ENCODE measurements around the gene CDKAL1. TPM values are rescaled to one million over a fixed set of nuclear protein-coding genes. Genes with fewer than 3 reads are reported as not detected.

CDKAL1 gene
- total and polyA plus RNA-seq, 10 of the 15 experiments (the other 5 are each of a cell fraction or from before 2014, with no cell fraction given), result 10.7 to 26.9 (median 17.3) TPM

DNA sequence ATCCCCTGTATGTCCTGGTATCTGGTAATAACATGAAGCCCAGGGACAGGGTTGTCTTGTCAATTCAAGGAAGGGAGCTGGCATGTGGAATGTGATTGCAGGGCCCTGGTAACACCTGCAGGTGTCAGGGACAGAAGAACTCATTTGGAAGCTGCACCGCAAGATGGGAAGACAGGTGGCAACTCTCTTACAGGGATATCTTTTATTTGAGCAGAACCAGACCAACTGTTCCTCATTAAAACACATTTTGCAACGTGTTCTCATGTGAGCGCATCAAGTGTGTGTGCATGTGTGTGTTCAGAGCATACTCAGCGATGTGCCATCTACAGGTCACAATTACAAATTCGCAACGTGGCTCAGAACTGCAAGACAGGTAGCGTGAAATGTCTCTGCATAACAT is 688.4 kb downstream of the CDKAL1 start:
- Histone ChIP-seq H2AFZ (ENCODE audit: control insufficient read depth, low read depth, low read length) (no peak overlapping the region), H3K36me3 (ENCODE audit: control insufficient read depth in 2 of 2, insufficient read depth in 2 of 2, low read length in 1 of 2) (peaks cover 0 to 3% of the 10 kb centered on the region in 2 experiments; a peak in 1 of 4 replicates), H3K4me2 (ENCODE audit: control insufficient read depth, insufficient read depth) (no peak overlapping the region), H3K27ac (ENCODE audit: control insufficient read depth, insufficient read depth) (no peak overlapping the region), H3K4me3 (no peak overlapping the region), H3K9me3 (replicated peaks; ENCODE audit: control insufficient read depth, insufficient read depth, low read length) (no peaks in the 10 kb centered on the region; the same call in 2 of the 3 replicates), H3K27me3 (replicated peaks in 1 of 2; ENCODE audit: control insufficient read depth in 2 of 2, insufficient read depth in 2 of 2, low read length in 1 of 2) (no peaks in the 10 kb centered on the region), H3K79me2 (ENCODE audit: control insufficient read depth, insufficient read depth, low read length) (no peaks in the 10 kb centered on the region), H4K20me1 (ENCODE audit: control insufficient read depth, insufficient read depth) (no peaks in the 10 kb centered on the region), H3K9ac (ENCODE audit: control insufficient read depth, insufficient read depth, low read length) (no peak overlapping the region), H3K4me1 (ENCODE audit: control insufficient read depth, insufficient read depth, low read length) (no peaks in the 10 kb centered on the region)
- ChIA-PET CTCF (no interaction called here), RAD21 (ENCODE audit: unreplicated experiment) (no interaction called here), SMC1A (ENCODE audit: uncharacterized antibody, unreplicated experiment) (interaction anchor here (2.4 kb wide), 1 partner anchor 9 kb away, joined by 5 read pairs; no protein-coding TSS in a partner anchor), POLR2A (no interaction called here)
- in situ Hi-C loops (cut with MboI) (no loop called here), intact Hi-C loops (cut with micrococcal nuclease; ENCODE audit: unreplicated experiment) (no loop called here)
- no peak for FAIRE-seq
- no peak for ATAC-seq
- DNase-seq (ENCODE audit: low read depth, low spot score), result no peak
- 77% methylated on average over 7 of the region's 7 CpGs for WGBS (ENCODE audit: insufficient coverage, insufficient replicate concordance, low lambda C conversion rate, missing lambda C conversion rate)
- no TSS peak for BruUV-seq (replicated peaks)
- no peak for TF ChIP-seq RAD21 (IDR thresholded peaks at IDR 0.05; ENCODE audit: insufficient read depth, low read depth, low read length)
- TF ChIP-seq CREM (IDR thresholded peaks at IDR 0.05; ENCODE audit: low read depth), result no peak
- TF ChIP-seq STAT3 (IDR thresholded peaks at IDR 0.05; ENCODE audit: low read depth, low read length), result no peak
- TF ChIP-seq, protein P1, sequence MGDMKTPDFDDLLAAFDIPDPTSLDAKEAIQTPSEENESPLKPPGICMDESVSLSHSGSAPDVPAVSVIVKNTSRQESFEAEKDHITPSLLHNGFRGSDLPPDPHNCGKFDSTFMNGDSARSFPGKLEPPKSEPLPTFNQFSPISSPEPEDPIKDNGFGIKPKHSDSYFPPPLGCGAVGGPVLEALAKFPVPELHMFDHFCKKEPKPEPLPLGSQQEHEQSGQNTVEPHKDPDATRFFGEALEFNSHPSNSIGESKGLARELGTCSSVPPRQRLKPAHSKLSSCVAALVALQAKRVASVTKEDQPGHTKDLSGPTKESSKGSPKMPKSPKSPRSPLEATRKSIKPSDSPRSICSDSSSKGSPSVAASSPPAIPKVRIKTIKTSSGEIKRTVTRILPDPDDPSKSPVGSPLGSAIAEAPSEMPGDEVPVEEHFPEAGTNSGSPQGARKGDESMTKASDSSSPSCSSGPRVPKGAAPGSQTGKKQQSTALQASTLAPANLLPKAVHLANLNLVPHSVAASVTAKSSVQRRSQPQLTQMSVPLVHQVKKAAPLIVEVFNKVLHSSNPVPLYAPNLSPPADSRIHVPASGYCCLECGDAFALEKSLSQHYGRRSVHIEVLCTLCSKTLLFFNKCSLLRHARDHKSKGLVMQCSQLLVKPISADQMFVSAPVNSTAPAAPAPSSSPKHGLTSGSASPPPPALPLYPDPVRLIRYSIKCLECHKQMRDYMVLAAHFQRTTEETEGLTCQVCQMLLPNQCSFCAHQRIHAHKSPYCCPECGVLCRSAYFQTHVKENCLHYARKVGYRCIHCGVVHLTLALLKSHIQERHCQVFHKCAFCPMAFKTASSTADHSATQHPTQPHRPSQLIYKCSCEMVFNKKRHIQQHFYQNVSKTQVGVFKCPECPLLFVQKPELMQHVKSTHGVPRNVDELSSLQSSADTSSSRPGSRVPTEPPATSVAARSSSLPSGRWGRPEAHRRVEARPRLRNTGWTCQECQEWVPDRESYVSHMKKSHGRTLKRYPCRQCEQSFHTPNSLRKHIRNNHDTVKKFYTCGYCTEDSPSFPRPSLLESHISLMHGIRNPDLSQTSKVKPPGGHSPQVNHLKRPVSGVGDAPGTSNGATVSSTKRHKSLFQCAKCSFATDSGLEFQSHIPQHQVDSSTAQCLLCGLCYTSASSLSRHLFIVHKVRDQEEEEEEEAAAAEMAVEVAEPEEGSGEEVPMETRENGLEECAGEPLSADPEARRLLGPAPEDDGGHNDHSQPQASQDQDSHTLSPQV (IDR thresholded peaks at IDR 0.05), result no peak
- TF ChIP-seq, protein P2, sequence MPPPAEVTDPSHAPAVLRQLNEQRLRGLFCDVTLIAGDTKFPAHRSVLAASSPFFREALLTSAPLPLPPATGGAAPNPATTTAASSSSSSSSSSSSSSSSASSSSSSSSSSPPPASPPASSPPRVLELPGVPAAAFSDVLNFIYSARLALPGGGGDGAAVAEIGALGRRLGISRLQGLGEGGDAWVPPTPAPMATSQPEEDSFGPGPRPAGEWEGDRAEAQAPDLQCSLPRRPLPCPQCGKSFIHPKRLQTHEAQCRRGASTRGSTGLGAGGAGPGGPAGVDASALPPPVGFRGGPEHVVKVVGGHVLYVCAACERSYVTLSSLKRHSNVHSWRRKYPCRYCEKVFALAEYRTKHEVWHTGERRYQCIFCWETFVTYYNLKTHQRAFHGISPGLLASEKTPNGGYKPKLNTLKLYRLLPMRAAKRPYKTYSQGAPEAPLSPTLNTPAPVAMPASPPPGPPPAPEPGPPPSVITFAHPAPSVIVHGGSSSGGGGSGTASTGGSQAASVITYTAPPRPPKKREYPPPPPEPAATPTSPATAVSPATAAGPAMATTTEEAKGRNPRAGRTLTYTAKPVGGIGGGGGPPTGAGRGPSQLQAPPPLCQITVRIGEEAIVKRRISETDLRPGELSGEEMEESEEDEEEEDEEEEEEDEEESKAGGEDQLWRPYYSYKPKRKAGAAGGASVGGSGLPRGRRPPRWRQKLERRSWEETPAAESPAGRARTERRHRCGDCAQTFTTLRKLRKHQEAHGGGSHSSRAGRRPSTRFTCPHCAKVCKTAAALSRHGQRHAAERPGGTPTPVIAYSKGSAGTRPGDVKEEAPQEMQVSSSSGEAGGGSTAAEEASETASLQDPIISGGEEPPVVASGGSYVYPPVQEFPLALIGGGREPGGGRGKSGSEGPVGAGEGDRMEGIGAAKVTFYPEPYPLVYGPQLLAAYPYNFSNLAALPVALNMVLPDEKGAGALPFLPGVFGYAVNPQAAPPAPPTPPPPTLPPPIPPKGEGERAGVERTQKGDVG (CRISPR knock-in tag; IDR thresholded peaks at IDR 0.05), result no peak
- TF ChIP-seq TCF7 (IDR thresholded peaks at IDR 0.05; ENCODE audit: borderline replicate concordance), result no peak
- TF ChIP-seq POLR2A (IDR thresholded peaks at IDR 0.05; ENCODE audit: low read depth, low read length), result no peak
- TF ChIP-seq SMC3 (IDR thresholded peaks at IDR 0.05; ENCODE audit: borderline replicate concordance, low read length), result no peak
- TF ChIP-seq ASH2L (IDR thresholded peaks at IDR 0.05; ENCODE audit: borderline replicate concordance, low read depth), result no peak
- TF ChIP-seq MYB (IDR thresholded peaks at IDR 0.05; ENCODE audit: borderline replicate concordance, low read depth, low read length), result no peak
- TF ChIP-seq, protein P3, sequence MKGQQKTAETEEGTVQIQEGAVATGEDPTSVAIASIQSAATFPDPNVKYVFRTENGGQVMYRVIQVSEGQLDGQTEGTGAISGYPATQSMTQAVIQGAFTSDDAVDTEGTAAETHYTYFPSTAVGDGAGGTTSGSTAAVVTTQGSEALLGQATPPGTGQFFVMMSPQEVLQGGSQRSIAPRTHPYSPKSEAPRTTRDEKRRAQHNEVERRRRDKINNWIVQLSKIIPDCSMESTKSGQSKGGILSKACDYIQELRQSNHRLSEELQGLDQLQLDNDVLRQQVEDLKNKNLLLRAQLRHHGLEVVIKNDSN (IDR thresholded peaks at IDR 0.05; ENCODE audit: borderline replicate concordance, extremely low read length, insufficient read depth, low read depth, low read length), result no peak
- TF ChIP-seq TBL1XR1 (IDR thresholded peaks at IDR 0.05; ENCODE audit: low read depth, low read length), result no peak
- no peak for TF ChIP-seq BCL11A (IDR thresholded peaks at IDR 0.05; ENCODE audit: low read depth, low read length)
